ENCODE results near the gene ARFGEF3. TPM values are rescaled to one million over a fixed set of nuclear protein-coding genes. Genes with fewer than 3 reads are reported as not detected.

The ARFGEF3 gene
- total and polyA plus RNA-seq, 10 of the 15 experiments (the other 5 are each of a cell fraction or from before 2014, with no cell fraction given) = under 0.01 to 0.08 (median 0.02) TPM; not detected in 1

- ChIA-PET RAD21 (ENCODE audit: unreplicated experiment) (no interaction called here), CTCF (no interaction called here), POLR2A (no interaction called here), SMC1A (ENCODE audit: uncharacterized antibody, unreplicated experiment) (interaction anchor here (1.1 kb wide), 1 partner anchor 13 kb away, joined by 3 read pairs; no protein-coding TSS in a partner anchor)
- ATAC-seq = no peak
- WGBS (ENCODE audit: insufficient coverage, insufficient replicate concordance, low lambda C conversion rate, missing lambda C conversion rate) = 56% methylated on average over 4 of the region's 4 CpGs
- Histone ChIP-seq H3K79me2 (ENCODE audit: control insufficient read depth, insufficient read depth, low read length) (no peaks in the 10 kb centered on the region), H3K4me2 (ENCODE audit: control insufficient read depth, insufficient read depth) (no peak overlapping the region), H3K27me3 (replicated peaks in 1 of 2; ENCODE audit: control insufficient read depth in 2 of 2, insufficient read depth in 2 of 2, low read length in 1 of 2) (no peaks in the 10 kb centered on the region; a peak in 2 of 4 replicates), H3K36me3 (ENCODE audit: control insufficient read depth in 2 of 2, insufficient read depth in 2 of 2, low read length in 1 of 2) (no peaks in the 10 kb centered on the region), H3K27ac (ENCODE audit: control insufficient read depth, insufficient read depth) (no peak overlapping the region), H3K4me1 (ENCODE audit: control insufficient read depth, insufficient read depth, low read length) (no peaks in the 10 kb centered on the region), H3K9me3 (replicated peaks; ENCODE audit: control insufficient read depth, insufficient read depth, low read length) (no peaks in the 10 kb centered on the region), H4K20me1 (ENCODE audit: control insufficient read depth, insufficient read depth) (no peaks in the 10 kb centered on the region), H3K4me3 (no peak overlapping the region), H3K9ac (ENCODE audit: control insufficient read depth, insufficient read depth, low read length) (no peak overlapping the region), H2AFZ (ENCODE audit: control insufficient read depth, low read depth, low read length) (no peak overlapping the region)
- no peak for FAIRE-seq
- intact Hi-C loops (cut with micrococcal nuclease; ENCODE audit: unreplicated experiment) (no loop called here), in situ Hi-C loops (cut with MboI) (no loop called here)
- no TSS peak for BruUV-seq (replicated peaks)
- no peak for TF ChIP-seq CEBPZ (IDR thresholded peaks at IDR 0.05; ENCODE audit: low read depth, low read length)
- TF ChIP-seq NFXL1 (IDR thresholded peaks at IDR 0.05; ENCODE audit: borderline replicate concordance) = no peak
- no peak for TF ChIP-seq SMAD5 (IDR thresholded peaks at IDR 0.05; ENCODE audit: low read depth)
- no peak for TF ChIP-seq REST (IDR thresholded peaks at IDR 0.05; ENCODE audit: low read depth, low read length)
- TF ChIP-seq RFX5 (IDR thresholded peaks at IDR 0.05; ENCODE audit: low read depth, low read length) = no peak
- TF ChIP-seq NR2F1 (conservative IDR thresholded peaks at IDR 0.05) = no peak
- no peak for TF ChIP-seq ATF7 (IDR thresholded peaks at IDR 0.05; ENCODE audit: low read depth)
- no peak for TF ChIP-seq MXI1 (IDR thresholded peaks at IDR 0.05; ENCODE audit: low read depth, low read length)
- no peak for DNase-seq (ENCODE audit: low read depth, low spot score)
Measured at GRCh38 chr6:138378463-138378862, 216.7 kb downstream of the ARFGEF3 start.

All from GM12878 (cell line).